Testis (tissue), 2 donors: Measurements from ENCODE around the gene TRMT112.

Source experiments
- CTCF ChIP-seq, 3 experiments: fragments of 450-650 bp in 2 of 3; fragments of 200-600 bp in 1 of 3; sonication (generic) in 1 of 3; IDR thresholded peaks; one replicate each; pipeline ENCODE4 v1.5.1; 2016 to 2019; ENCODE audit warnings: antibody characterized with exemption in 3 of 3, mild to moderate bottlenecking in 2 of 3, moderate library complexity in 1 of 3
- POLR2A ChIP-seq: fragments of 450-650 bp; IDR thresholded peaks from one replicate; pipeline ENCODE4 v1.6.1; 2017; ENCODE audit warnings: antibody characterized with exemption, mild to moderate bottlenecking, moderate library complexity

GRCh38 chr11:64357446-64357845, 40.1 kb upstream of the TRMT112 start:
- TF ChIP-seq CTCF (IDR thresholded peaks at IDR 0.05), result no peak
- no peak for TF ChIP-seq POLR2A
